ENCODE measurements around the gene SLC9A8.

GRCh38 chr20:49811825-49812506, 662 bp upstream of the SLC9A8 start:
- no peak for TF ChIP-seq CREB1 (IDR thresholded peaks at IDR 0.05; ENCODE audit: low read depth)
- no peak for TF ChIP-seq EP300 (IDR thresholded peaks at IDR 0.05; ENCODE audit: borderline replicate concordance)
- TF ChIP-seq TCF12 (IDR thresholded peaks at IDR 0.05; ENCODE audit: low read depth), result no peak
- no peak for TF ChIP-seq TEAD4 (IDR thresholded peaks at IDR 0.05)

All from Ishikawa (cell line).